Measurements from ENCODE around the gene KREMEN1. TPM values are rescaled to one million over a fixed set of nuclear protein-coding genes. Genes with fewer than 3 reads are reported as not detected.

The KREMEN1 gene
- total and polyA plus RNA-seq, 2 donors (not counting 1 experiment from before 2014, with no cell fraction given), result 0.01 TPM; not detected in 1

DNA sequence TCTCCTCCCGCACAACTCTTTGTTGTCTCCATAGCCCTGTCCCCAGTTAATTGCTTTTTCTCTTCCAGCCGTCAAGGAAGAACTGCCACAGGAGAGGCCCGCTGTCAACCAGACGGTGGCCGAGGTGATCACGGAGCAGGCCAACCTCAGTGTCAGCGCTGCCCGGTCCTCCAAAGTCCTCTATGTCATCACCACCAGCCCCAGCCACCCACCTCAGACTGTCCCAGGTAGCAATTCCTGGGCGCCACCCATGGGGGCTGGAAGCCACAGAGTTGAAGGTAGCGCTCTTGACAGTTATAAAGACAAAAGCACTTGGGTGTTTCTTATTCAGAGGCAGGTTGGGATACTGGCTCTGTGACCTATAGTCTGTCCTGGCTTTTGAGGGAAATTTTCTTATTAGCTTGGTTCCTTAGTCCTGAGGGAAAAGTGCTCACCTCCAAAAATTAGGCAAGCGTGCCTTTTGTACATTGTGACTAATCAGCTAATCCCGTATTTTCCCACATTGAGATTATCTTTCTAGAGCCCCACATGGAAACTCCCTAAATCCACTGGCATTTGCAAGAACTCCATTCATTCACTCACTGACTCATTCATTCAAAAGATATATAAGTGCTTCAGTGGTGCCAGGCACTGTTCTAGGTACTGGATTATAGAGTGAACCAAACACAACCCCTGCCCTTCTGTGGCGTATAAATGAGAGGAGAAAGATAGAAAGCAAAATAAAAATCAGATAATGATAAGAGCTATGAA, 65.9 kb downstream of the KREMEN1 start:
- no peak for ATAC-seq (ENCODE audit: low read depth)
- CTCF ChIA-PET, result no interaction called here
- Histone ChIP-seq H3K27ac (ENCODE audit: low read length in 2 of 2) (no peak overlapping the region), H3K4me1 (ENCODE audit: control insufficient read depth in 2 of 2, insufficient read depth in 2 of 2, low read length in 2 of 2) (no peaks in the 10 kb centered on the region), H3K9ac (ENCODE audit: low read length) (no peak overlapping the region), H2AFZ (ENCODE audit: insufficient read depth, low read depth, low read length, poor library complexity, severe bottlenecking) (no peak overlapping the region), H3K4me2 (replicated peaks; ENCODE audit: low read depth, low read length, poor library complexity, severe bottlenecking) (no peak overlapping the region), H3K4me3 (ENCODE audit: control extremely low read depth in 1 of 5, extremely low read depth in 1 of 5, insufficient read depth in 1 of 5, low read depth in 2 of 5, low read length in 4 of 5) (no peak overlapping the region), H3K9me3 (ENCODE audit: control extremely low read depth in 1 of 3, control insufficient read depth in 2 of 3, insufficient read depth in 1 of 3, low read length in 2 of 3) (no peaks in the 10 kb centered on the region), H3K79me2 (ENCODE audit: control insufficient read depth, insufficient read depth, low read length) (no peaks in the 10 kb centered on the region), H4K20me1 (ENCODE audit: control insufficient read depth, insufficient read depth, low read length, poor library complexity, severe bottlenecking) (no peaks in the 10 kb centered on the region), H3K27me3 (replicated peaks in 1 of 4; ENCODE audit: control extremely low read depth in 1 of 4, control insufficient read depth in 3 of 4, insufficient read depth in 4 of 4, low read length in 3 of 4) (peaks cover 0 to 17% (median 3%) of the 10 kb centered on the region in 4 experiments), H3K36me3 (replicated peaks in 1 of 2; ENCODE audit: control extremely low read depth in 1 of 2, control insufficient read depth in 1 of 2, extremely low read depth in 1 of 2, insufficient read depth in 2 of 2, low read length in 1 of 2) (no peaks in the 10 kb centered on the region)
- Mint-ChIP-seq H3K27me3 (peaks cover 55% of the 10 kb centered on the region), H3K27ac (no peak overlapping the region), H3K4me1 (no peaks in the 10 kb centered on the region), H3K4me3 (no peak overlapping the region), H3K9me3 (ENCODE audit: insufficient read depth) (peaks cover 3% of the 10 kb centered on the region)
- no peak for TF ChIP-seq EZH2 (IDR thresholded peaks at IDR 0.05; ENCODE audit: borderline replicate concordance, insufficient read depth, low read depth, low read length, poor library complexity, severe bottlenecking)
- TF ChIP-seq, protein P1, sequence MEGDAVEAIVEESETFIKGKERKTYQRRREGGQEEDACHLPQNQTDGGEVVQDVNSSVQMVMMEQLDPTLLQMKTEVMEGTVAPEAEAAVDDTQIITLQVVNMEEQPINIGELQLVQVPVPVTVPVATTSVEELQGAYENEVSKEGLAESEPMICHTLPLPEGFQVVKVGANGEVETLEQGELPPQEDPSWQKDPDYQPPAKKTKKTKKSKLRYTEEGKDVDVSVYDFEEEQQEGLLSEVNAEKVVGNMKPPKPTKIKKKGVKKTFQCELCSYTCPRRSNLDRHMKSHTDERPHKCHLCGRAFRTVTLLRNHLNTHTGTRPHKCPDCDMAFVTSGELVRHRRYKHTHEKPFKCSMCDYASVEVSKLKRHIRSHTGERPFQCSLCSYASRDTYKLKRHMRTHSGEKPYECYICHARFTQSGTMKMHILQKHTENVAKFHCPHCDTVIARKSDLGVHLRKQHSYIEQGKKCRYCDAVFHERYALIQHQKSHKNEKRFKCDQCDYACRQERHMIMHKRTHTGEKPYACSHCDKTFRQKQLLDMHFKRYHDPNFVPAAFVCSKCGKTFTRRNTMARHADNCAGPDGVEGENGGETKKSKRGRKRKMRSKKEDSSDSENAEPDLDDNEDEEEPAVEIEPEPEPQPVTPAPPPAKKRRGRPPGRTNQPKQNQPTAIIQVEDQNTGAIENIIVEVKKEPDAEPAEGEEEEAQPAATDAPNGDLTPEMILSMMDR (IDR thresholded peaks at IDR 0.05), result no peak
- no peak for DNase-seq
- WGBS (ENCODE audit: insufficient coverage), result 94% methylated on average over 8 of the region's 13 CpGs
- POLR2A ChIA-PET, result no interaction called here
- intact Hi-C loops (cut with micrococcal nuclease), result no loop called here
